Activated naive CD8-positive, alpha-beta T cell treated with anti-CD3 and anti-CD28 coated beads, Interleukin-2, amount 50 U/mL, for 24 hours (primary cell): ENCODE results near the gene UBE2Q1.

Experiments used
- ATAC-seq: fragments of 150-1000 bp; cut with Tn5 transposase; one replicate; pipeline ENCODE4 v1.10.0; 2021
- DNase-seq: peaks from one replicate; pipeline ENCODE4 v3.0.0; 2021
- H3K27ac Mint-ChIP-seq: one replicate; pipeline ENCODE4 v1.8.0; 2021; ENCODE audit warnings: mild to moderate bottlenecking, mixed read lengths
- H3K27me3 Mint-ChIP-seq: one replicate; pipeline ENCODE4 v1.8.0; 2021; ENCODE audit warnings: mixed read lengths
- H3K36me3 Mint-ChIP-seq: one replicate; pipeline ENCODE4 v1.8.0; 2021; ENCODE audit warnings: low read depth, mixed read lengths
- H3K4me1 Mint-ChIP-seq: one replicate; pipeline ENCODE4 v1.8.0; 2021; ENCODE audit warnings: mixed read lengths
- H3K4me3 Mint-ChIP-seq: one replicate; pipeline ENCODE4 v1.8.0; 2021; ENCODE audit warnings: mild to moderate bottlenecking, moderate library complexity, mixed read lengths
- H3K9me3 Mint-ChIP-seq: one replicate; pipeline ENCODE4 v1.8.0; 2021; ENCODE audit warnings: mixed read lengths

UBE2Q1 gene

GRCh38 chr1:154571244-154571963, 12.9 kb upstream of the UBE2Q1 start:
- no peak for DNase-seq
- peaks cover 6% of the 10 kb centered on the region for H3K4me1 Mint-ChIP-seq
- ATAC-seq: no peak
- peaks cover 25% of the 10 kb centered on the region for H3K27me3 Mint-ChIP-seq
- H3K4me3 Mint-ChIP-seq: no peak overlapping the region
- no peaks in the 10 kb centered on the region for H3K9me3 Mint-ChIP-seq
- no peaks in the 10 kb centered on the region for H3K36me3 Mint-ChIP-seq
- peak overlapping the region; percentile 71 for H3K27ac Mint-ChIP-seq

GRCh38 chr1:154568157-154568815, 9.8 kb upstream of the UBE2Q1 start:
- Mint-ChIP-seq H3K36me3 (no peaks in the 10 kb centered on the region), H3K27me3 (peaks cover 34% of the 10 kb centered on the region), H3K4me1 (peaks cover 6% of the 10 kb centered on the region), H3K9me3 (no peaks in the 10 kb centered on the region), H3K27ac (no peak overlapping the region), H3K4me3 (no peak overlapping the region)
- DNase-seq: no peak
- ATAC-seq: no peak

- H3K4me3 Mint-ChIP-seq: peak within 1 kb of the TSS; percentile 27
- ATAC-seq (peak; percentile 91), DNase-seq (peak; percentile 76)
- peaks cover 34% of the 10 kb centered on the region for H3K27me3 Mint-ChIP-seq
- peaks cover 6% of the 10 kb centered on the region for H3K4me1 Mint-ChIP-seq
- no peaks in the 10 kb centered on the region for H3K9me3 Mint-ChIP-seq
- H3K27ac Mint-ChIP-seq: no peak within 1 kb of the TSS
- no peaks in the 10 kb centered on the region for H3K36me3 Mint-ChIP-seq
Observed at GRCh38 chr1:154567386-154568156, 9.1 kb upstream of the UBE2Q1 start, which contains the start of gene CHRNB2. TSS of gene CHRNB2 (plus strand) at chr1:154567778. CDS start at chr1:154568045, 267 bp downstream.

GRCh38 chr1:154565876-154566275, 7.4 kb upstream of the UBE2Q1 start:
- Mint-ChIP-seq H3K4me3 (no peak overlapping the region), H3K9me3 (no peaks in the 10 kb centered on the region), H3K4me1 (peaks cover 6% of the 10 kb centered on the region), H3K36me3 (no peaks in the 10 kb centered on the region), H3K27me3 (peaks cover 34% of the 10 kb centered on the region), H3K27ac (no peak overlapping the region)
- no peak for ATAC-seq
- DNase-seq: no peak

- no peaks in the 10 kb centered on the region for H3K9me3 Mint-ChIP-seq
- peaks cover 18% of the 10 kb centered on the region for H3K36me3 Mint-ChIP-seq
- DNase-seq (peak; percentile 85), ATAC-seq (peak; percentile 55)
- peak overlapping the region; percentile 91 for H3K4me3 Mint-ChIP-seq
- H3K27me3 Mint-ChIP-seq: no peaks in the 10 kb centered on the region
- H3K27ac Mint-ChIP-seq: peak overlapping the region; percentile 92
- peaks cover 34% of the 10 kb centered on the region for H3K4me1 Mint-ChIP-seq
Observed at GRCh38 chr1:154559466-154560044, 1.1 kb upstream of the UBE2Q1 start.

GRCh38 chr1:154558720-154559465, 431 bp upstream of the UBE2Q1 start:
- peaks cover 21% of the 10 kb centered on the region for H3K36me3 Mint-ChIP-seq
- H3K27ac Mint-ChIP-seq: peak overlapping the region; percentile 92
- peak overlapping the region; percentile 91 for H3K4me3 Mint-ChIP-seq
- DNase-seq (peak; percentile 99), ATAC-seq (peak; percentile 94)
- H3K27me3 Mint-ChIP-seq: no peaks in the 10 kb centered on the region
- H3K4me1 Mint-ChIP-seq: peaks cover 34% of the 10 kb centered on the region
- no peaks in the 10 kb centered on the region for H3K9me3 Mint-ChIP-seq

- Mint-ChIP-seq H3K27me3 (no peaks in the 10 kb centered on the region), H3K36me3 (peaks cover 32% of the 10 kb centered on the region), H3K4me3 (peak overlapping the region; percentile 90), H3K27ac (peak overlapping the region; percentile 86), H3K4me1 (peaks cover 34% of the 10 kb centered on the region), H3K9me3 (no peaks in the 10 kb centered on the region)
- ATAC-seq: no peak
- DNase-seq: no peak
Observed at GRCh38 chr1:154557248-154557938, 1.1 kb downstream of the UBE2Q1 start.

- ATAC-seq: no peak
- Mint-ChIP-seq H3K36me3 (peaks cover 36% of the 10 kb centered on the region), H3K27me3 (no peaks in the 10 kb centered on the region), H3K4me3 (peak overlapping the region; percentile 90), H3K9me3 (no peaks in the 10 kb centered on the region), H3K4me1 (peaks cover 34% of the 10 kb centered on the region), H3K27ac (peak overlapping the region; percentile 86)
- no peak for DNase-seq
Observed at GRCh38 chr1:154556422-154556821, 2.0 kb downstream of the UBE2Q1 start.

- Mint-ChIP-seq H3K36me3 (peaks cover 52% of the 10 kb centered on the region), H3K27ac (no peak overlapping the region), H3K9me3 (no peaks in the 10 kb centered on the region), H3K4me1 (peaks cover 30% of the 10 kb centered on the region), H3K27me3 (no peaks in the 10 kb centered on the region), H3K4me3 (no peak overlapping the region)
- ATAC-seq (no peak), DNase-seq (no peak)
Observed at GRCh38 chr1:154553056-154554030, 5.1 kb downstream of the UBE2Q1 start.

- Mint-ChIP-seq H3K4me3 (no peak overlapping the region), H3K4me1 (peaks cover 24% of the 10 kb centered on the region), H3K27me3 (no peaks in the 10 kb centered on the region), H3K9me3 (no peaks in the 10 kb centered on the region), H3K27ac (no peak overlapping the region), H3K36me3 (peaks cover 52% of the 10 kb centered on the region)
- ATAC-seq (no peak), DNase-seq (no peak)
Observed at GRCh38 chr1:154552036-154552435, 6.4 kb downstream of the UBE2Q1 start.

- peaks cover 51% of the 10 kb centered on the region for H3K36me3 Mint-ChIP-seq
- no peaks in the 10 kb centered on the region for H3K9me3 Mint-ChIP-seq
- no peak for ATAC-seq
Observed at GRCh38 chr1:154551474-154551873, 7.0 kb downstream of the UBE2Q1 start.

GRCh38 chr1:154550657-154551056, 7.8 kb downstream of the UBE2Q1 start:
- no peak overlapping the region for H3K4me3 Mint-ChIP-seq
- H3K9me3 Mint-ChIP-seq: no peaks in the 10 kb centered on the region
- no peak overlapping the region for H3K27ac Mint-ChIP-seq
- no peaks in the 10 kb centered on the region for H3K27me3 Mint-ChIP-seq
- peaks cover 11% of the 10 kb centered on the region for H3K4me1 Mint-ChIP-seq
- no peak for DNase-seq
- peaks cover 51% of the 10 kb centered on the region for H3K36me3 Mint-ChIP-seq
- ATAC-seq: no peak

More at GRCh38 chr1:154551474-154551873, 7.0 kb downstream of the UBE2Q1 start:
- Mint-ChIP-seq H3K4me3 (no peak overlapping the region), H3K27ac (no peak overlapping the region), H3K27me3 (no peaks in the 10 kb centered on the region), H3K4me1 (peaks cover 18% of the 10 kb centered on the region)
- no peak for DNase-seq
